ENCODE data around the gene TMEM150C. TPM values are rescaled to one million over a fixed set of nuclear protein-coding genes. Genes with fewer than 3 reads are reported as not detected.

TMEM150C gene
- polyA plus RNA-seq, 1 donor from 2014 or later: 4.9 TPM

DNA sequence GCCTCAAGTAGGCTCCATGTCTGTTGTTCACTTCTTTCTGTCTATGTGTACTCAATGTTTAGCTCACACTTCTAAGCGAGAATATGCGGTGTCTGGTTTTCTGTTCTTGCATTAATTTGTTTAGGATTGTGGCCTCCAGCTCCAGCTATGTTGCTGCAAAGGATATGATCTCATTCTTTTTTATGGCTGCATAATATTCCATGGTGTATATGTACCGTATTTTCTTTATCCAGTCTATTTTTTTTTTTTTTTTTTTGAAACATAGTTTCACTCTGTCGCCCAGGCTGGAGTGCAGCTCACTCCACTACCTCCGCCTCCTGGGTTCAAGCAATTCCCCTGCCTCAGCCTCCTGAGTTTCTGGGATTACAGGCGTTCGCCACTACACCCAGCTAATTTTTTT, 5.7 kb upstream of the TMEM150C start:
- Histone ChIP-seq H3K4me3 (ENCODE audit: low read length) (no peak overlapping the region), H3K36me3 (ENCODE audit: insufficient read depth, low read length) (no peaks in the 10 kb centered on the region), H3K9ac (ENCODE audit: low read length) (no peak overlapping the region), H3K79me2 (replicated peaks; ENCODE audit: insufficient read depth, low read length) (no peaks in the 10 kb centered on the region), H3F3A (ENCODE audit: insufficient read depth, low read length, poor library complexity, severe bottlenecking) (no peaks in the 10 kb centered on the region), H3K9me2 (ENCODE audit: insufficient read depth, low read length) (no peaks in the 10 kb centered on the region), H3K4me2 (ENCODE audit: low read length) (no peak overlapping the region), H2AFZ (ENCODE audit: low read depth, low read length) (no peak overlapping the region), H4K20me1 (ENCODE audit: insufficient read depth) (no peaks in the 10 kb centered on the region), H3K9me3 (ENCODE audit: low read length) (no peaks in the 10 kb centered on the region), H3K27me3 (ENCODE audit: insufficient read depth, low read depth, low read length) (peaks cover 2% of the 10 kb centered on the region), H3K27ac (ENCODE audit: low read length) (no peak overlapping the region)
- no peak for TF ChIP-seq RAD21 (conservative IDR thresholded peaks at IDR 0.05)
- TF ChIP-seq, protein P1, sequence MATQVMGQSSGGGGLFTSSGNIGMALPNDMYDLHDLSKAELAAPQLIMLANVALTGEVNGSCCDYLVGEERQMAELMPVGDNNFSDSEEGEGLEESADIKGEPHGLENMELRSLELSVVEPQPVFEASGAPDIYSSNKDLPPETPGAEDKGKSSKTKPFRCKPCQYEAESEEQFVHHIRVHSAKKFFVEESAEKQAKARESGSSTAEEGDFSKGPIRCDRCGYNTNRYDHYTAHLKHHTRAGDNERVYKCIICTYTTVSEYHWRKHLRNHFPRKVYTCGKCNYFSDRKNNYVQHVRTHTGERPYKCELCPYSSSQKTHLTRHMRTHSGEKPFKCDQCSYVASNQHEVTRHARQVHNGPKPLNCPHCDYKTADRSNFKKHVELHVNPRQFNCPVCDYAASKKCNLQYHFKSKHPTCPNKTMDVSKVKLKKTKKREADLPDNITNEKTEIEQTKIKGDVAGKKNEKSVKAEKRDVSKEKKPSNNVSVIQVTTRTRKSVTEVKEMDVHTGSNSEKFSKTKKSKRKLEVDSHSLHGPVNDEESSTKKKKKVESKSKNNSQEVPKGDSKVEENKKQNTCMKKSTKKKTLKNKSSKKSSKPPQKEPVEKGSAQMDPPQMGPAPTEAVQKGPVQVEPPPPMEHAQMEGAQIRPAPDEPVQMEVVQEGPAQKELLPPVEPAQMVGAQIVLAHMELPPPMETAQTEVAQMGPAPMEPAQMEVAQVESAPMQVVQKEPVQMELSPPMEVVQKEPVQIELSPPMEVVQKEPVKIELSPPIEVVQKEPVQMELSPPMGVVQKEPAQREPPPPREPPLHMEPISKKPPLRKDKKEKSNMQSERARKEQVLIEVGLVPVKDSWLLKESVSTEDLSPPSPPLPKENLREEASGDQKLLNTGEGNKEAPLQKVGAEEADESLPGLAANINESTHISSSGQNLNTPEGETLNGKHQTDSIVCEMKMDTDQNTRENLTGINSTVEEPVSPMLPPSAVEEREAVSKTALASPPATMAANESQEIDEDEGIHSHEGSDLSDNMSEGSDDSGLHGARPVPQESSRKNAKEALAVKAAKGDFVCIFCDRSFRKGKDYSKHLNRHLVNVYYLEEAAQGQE (IDR thresholded peaks at IDR 0.05; ENCODE audit: borderline replicate concordance): no peak
- no peak for TF ChIP-seq POLR2AphosphoS5 (IDR thresholded peaks at IDR 0.05)
- TF ChIP-seq, protein P2, sequence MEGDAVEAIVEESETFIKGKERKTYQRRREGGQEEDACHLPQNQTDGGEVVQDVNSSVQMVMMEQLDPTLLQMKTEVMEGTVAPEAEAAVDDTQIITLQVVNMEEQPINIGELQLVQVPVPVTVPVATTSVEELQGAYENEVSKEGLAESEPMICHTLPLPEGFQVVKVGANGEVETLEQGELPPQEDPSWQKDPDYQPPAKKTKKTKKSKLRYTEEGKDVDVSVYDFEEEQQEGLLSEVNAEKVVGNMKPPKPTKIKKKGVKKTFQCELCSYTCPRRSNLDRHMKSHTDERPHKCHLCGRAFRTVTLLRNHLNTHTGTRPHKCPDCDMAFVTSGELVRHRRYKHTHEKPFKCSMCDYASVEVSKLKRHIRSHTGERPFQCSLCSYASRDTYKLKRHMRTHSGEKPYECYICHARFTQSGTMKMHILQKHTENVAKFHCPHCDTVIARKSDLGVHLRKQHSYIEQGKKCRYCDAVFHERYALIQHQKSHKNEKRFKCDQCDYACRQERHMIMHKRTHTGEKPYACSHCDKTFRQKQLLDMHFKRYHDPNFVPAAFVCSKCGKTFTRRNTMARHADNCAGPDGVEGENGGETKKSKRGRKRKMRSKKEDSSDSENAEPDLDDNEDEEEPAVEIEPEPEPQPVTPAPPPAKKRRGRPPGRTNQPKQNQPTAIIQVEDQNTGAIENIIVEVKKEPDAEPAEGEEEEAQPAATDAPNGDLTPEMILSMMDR (IDR thresholded peaks at IDR 0.05; ENCODE audit: poor library complexity, severe bottlenecking): no peak
- no peak for TF ChIP-seq TAF1 (IDR thresholded peaks at IDR 0.05; ENCODE audit: low read depth)
- TF ChIP-seq MXI1 (conservative IDR thresholded peaks at IDR 0.05; ENCODE audit: poor library complexity, severe bottlenecking): no peak
- TF ChIP-seq SMC3 (conservative IDR thresholded peaks at IDR 0.05; ENCODE audit: poor library complexity): no peak
- no peak for TF ChIP-seq EZH2 (IDR thresholded peaks at IDR 0.05; ENCODE audit: borderline replicate concordance, insufficient read depth, low read length, poor library complexity, severe bottlenecking)
- no peak for TF ChIP-seq EP300 (conservative IDR thresholded peaks at IDR 0.05; ENCODE audit: poor library complexity, severe bottlenecking)

DNA sequence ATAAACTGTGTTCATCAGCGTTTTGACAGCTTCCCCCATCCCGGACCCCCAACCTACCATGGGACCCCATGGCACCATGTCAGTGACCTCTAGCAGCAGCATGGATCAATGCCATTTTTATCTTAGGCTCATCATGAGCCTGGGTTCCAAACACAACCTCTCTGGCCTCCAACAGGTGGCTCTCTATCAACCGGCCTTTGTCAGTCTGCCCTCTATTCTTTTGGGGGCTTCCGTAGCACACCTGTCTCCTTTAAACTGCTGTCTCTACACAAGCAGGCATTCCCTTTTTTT, 721 bp upstream of the TMEM150C start:
- no peaks in the 10 kb centered on the region for H4K20me1 ChIP-seq (ENCODE audit: insufficient read depth)
- H3K9ac ChIP-seq (ENCODE audit: low read length): no peak overlapping the region
- H3K79me2 ChIP-seq (replicated peaks; ENCODE audit: insufficient read depth, low read length): no peaks in the 10 kb centered on the region
- peaks cover 14% of the 10 kb centered on the region for H3K27me3 ChIP-seq (ENCODE audit: insufficient read depth, low read depth, low read length)
- no peak overlapping the region for H3K27ac ChIP-seq (ENCODE audit: low read length)
- no peaks in the 10 kb centered on the region for H3K36me3 ChIP-seq (ENCODE audit: insufficient read depth, low read length)
- no peaks in the 10 kb centered on the region for H3F3A ChIP-seq (ENCODE audit: insufficient read depth, low read length, poor library complexity, severe bottlenecking)
- no peaks in the 10 kb centered on the region for H3K9me3 ChIP-seq (ENCODE audit: low read length)
- peak overlapping the region; percentile 65 for H3K4me3 ChIP-seq (ENCODE audit: low read length)
- H3K9me2 ChIP-seq (ENCODE audit: insufficient read depth, low read length): no peaks in the 10 kb centered on the region
- no peak overlapping the region for H3K4me2 ChIP-seq (ENCODE audit: low read length)
- no peak overlapping the region for H2AFZ ChIP-seq (ENCODE audit: low read depth, low read length)
- TF ChIP-seq, protein P2 (IDR thresholded peaks at IDR 0.05; ENCODE audit: poor library complexity, severe bottlenecking): no peak
- TF ChIP-seq SMC3 (conservative IDR thresholded peaks at IDR 0.05; ENCODE audit: poor library complexity) (no peak), EP300 (conservative IDR thresholded peaks at IDR 0.05; ENCODE audit: poor library complexity, severe bottlenecking) (no peak), MXI1 (conservative IDR thresholded peaks at IDR 0.05; ENCODE audit: poor library complexity, severe bottlenecking) (no peak), TAF1 (IDR thresholded peaks at IDR 0.05; ENCODE audit: low read depth) (no peak), RAD21 (conservative IDR thresholded peaks at IDR 0.05) (no peak), EZH2 (IDR thresholded peaks at IDR 0.05; ENCODE audit: borderline replicate concordance, insufficient read depth, low read length, poor library complexity, severe bottlenecking) (no peak), POLR2AphosphoS5 (IDR thresholded peaks at IDR 0.05) (no peak)
- TF ChIP-seq, protein P1 (IDR thresholded peaks at IDR 0.05; ENCODE audit: borderline replicate concordance): no peak

Data from neural cell (in vitro differentiated cells).